ENCODE measurements around the gene PPL.

Gene PPL

DNA sequence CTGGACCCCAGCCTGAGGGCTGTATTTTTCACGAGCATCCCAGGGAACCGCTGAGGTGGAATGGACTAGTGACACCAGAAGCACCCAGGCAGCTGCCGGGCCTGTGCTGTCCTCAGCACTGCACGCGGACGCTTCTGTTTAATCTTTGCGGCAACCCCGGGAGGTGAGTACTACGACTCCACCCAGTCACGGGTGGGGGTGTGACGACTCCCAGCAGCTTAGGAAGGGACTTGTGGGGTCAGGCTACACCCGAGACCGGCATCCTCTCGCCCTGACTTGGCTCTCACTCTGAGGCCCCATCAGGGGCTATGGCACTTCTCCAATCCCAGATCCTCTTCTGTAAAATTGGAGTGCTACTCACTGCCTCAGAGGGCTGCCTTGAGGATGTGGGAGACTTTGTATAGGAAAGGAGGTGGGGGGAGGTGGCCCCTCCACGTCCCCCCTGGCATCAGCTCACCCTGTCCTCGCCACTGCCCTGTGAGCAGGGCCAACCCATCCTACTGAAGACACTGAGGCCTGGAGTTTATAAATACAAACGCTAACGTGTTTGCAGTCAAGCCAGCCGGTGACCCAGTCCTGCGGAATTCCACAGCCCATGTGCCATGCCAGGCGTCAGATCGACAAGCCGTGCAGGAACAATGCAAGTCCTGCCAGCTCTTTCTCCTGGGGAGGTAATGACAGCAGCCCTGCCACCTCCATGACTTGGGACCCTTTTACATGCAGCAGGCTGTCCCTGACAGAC lies 44.4 kb downstream of the PPL start:
- DNase-seq (ENCODE audit: insufficient read length, low spot score) (no peak), FAIRE-seq (no peak)
- TF ChIP-seq, protein P1, sequence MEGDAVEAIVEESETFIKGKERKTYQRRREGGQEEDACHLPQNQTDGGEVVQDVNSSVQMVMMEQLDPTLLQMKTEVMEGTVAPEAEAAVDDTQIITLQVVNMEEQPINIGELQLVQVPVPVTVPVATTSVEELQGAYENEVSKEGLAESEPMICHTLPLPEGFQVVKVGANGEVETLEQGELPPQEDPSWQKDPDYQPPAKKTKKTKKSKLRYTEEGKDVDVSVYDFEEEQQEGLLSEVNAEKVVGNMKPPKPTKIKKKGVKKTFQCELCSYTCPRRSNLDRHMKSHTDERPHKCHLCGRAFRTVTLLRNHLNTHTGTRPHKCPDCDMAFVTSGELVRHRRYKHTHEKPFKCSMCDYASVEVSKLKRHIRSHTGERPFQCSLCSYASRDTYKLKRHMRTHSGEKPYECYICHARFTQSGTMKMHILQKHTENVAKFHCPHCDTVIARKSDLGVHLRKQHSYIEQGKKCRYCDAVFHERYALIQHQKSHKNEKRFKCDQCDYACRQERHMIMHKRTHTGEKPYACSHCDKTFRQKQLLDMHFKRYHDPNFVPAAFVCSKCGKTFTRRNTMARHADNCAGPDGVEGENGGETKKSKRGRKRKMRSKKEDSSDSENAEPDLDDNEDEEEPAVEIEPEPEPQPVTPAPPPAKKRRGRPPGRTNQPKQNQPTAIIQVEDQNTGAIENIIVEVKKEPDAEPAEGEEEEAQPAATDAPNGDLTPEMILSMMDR (IDR thresholded peaks at IDR 0.05; ENCODE audit: insufficient read depth, missing control alignments) = no peak

DNA sequence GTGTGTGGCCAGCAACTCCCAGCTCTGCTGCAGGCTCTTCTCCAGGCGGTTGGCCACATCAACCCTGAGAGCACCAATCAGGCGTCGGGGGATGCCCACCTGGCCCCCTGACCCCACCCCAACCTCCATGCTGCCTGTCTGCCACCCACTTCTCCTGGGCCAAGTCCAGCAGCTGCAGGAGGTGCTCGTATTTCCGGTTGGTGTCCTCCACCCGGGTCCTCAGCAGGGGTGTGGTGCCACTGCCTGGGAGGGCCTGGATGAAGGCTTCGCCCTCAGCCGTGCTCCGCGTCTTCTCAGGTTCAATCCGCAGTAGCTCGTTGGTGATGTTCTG lies 45.1 kb downstream of the PPL start:
- TF ChIP-seq, protein P1 (IDR thresholded peaks at IDR 0.05; ENCODE audit: insufficient read depth, missing control alignments) = no peak
- DNase-seq (ENCODE audit: insufficient read length, low spot score) (no peak), FAIRE-seq (no peak)

DNA sequence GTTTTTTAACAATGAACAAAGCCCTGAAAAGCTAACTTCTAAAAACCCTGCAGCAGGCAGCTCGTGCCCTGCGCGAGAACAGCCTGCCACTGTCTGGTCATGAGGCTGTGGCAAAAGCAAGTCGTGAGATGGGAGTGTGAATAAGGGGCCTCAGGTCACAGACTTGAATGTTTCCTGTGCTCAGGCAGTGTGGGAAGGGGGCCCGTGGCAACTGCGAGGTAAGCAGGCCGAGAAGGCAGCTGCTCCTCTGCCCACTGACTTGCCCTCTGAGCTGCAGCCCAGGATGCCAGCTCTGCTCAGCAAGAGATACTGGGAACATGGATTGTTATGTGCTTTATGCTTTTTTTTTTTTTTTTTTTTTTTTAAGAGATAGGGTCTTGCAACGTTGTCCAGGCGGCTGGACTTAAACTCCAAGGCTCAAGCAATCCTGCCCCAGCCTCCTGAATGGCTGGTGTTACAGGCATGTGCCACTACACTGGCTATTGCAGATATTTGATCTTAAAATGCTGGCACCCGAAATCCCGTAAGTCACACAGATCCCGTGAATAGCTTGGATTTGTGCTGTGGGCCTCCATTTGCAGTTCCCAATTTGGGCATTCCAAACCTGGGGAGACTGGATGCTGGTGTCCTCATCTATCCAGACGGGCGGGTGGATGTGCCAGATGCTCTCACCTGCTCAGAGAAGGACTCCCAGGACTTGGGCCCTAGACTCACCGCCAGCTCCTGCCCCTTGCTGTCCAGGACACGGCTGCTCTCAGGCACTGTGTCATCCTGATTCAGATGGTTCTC lies 45.7 kb downstream of the PPL start:
- no peak for DNase-seq (ENCODE audit: insufficient read length, low spot score)
- TF ChIP-seq, protein P1 (IDR thresholded peaks at IDR 0.05; ENCODE audit: insufficient read depth, missing control alignments) = no peak
- FAIRE-seq = no peak

DNA sequence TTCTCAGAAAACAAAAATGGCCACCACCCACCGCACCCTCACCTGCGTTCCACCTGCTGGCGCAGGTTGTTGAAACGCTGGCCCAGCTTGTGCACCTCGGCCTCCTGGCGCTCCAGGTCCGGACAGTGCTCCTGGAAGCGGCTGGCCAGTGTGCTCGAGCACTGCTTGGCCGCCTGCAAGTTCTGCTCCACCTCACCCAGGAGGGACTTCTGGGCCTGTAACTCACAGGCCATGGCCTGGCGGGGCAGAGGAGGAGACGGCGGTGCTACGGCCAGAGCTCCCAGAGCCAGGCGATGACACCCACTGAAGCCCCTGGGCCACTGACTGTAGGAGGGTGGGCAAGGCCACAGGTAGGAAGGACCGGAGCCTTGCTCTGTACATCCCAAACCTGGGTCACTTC lies 46.3 kb downstream of the PPL start:
- TF ChIP-seq, protein P1 (IDR thresholded peaks at IDR 0.05; ENCODE audit: insufficient read depth, missing control alignments) = no peak
- DNase-seq (ENCODE audit: insufficient read length, low spot score) (no peak), FAIRE-seq (no peak)

DNA sequence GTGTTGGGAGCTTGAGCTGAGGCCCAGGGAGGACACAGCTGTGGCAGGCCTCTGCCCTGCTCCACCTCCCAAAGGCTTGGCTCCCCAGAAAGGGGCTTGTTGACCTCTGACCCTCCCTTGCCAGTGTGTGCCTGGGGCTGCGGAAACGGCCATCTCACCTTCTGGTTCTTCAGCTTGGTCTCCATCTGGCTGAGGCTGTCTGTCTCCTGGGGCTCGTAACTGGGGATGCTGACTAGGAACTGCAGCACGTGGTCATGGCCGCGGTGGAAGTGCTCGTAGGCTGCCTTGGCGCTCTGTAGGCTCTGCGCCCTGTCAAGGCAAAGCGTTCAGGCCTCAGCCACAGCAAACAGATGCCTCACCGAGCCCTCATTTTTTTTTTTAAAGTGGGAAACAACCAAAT lies 46.9 kb downstream of the PPL start:
- FAIRE-seq = no peak

DNA sequence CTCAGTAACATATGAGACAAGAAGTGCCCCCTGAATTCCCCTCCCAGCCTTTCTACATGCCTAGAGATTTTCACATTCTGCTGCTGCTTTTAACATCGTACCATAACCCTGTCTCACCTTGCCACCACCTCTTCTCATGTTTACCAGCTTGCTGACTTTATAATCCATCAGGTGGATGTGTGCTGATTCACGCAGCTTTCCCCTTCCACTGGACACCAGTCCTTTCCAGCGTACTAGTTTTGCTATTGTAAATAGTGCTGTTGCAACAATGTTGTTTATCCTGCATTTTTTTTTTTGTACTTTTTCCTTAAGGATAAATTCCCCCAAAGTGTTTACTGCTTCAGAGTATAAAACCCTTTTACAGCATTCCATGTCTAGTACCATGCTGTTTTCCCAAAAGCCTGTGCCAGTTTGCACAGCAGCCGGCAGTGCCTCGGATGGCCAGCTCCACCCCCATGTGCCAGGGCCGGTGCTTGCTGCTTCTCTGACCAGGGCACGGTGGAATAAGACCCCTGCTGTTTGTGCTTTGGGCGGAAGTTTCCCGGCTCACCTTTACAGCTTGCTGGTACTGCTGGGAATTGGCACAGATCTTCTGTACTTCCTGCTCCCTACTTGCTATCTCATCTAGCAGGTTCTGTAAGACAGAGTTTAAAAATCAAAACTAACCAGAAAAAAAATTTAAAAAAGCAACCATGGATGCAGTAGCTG lies 48.4 kb downstream of the PPL start:
- no peak for FAIRE-seq
- no peak for DNase-seq (ENCODE audit: insufficient read length, low spot score)
- TF ChIP-seq, protein P1 (IDR thresholded peaks at IDR 0.05; ENCODE audit: insufficient read depth, missing control alignments) = no peak

More for the DNA sequence above, 46.9 kb downstream of the PPL start:
- TF ChIP-seq, protein P1 (IDR thresholded peaks at IDR 0.05; ENCODE audit: insufficient read depth, missing control alignments) = no peak
- DNase-seq (ENCODE audit: insufficient read length, low spot score) = no peak

Measured in D721Med (cell line).